GM18907 (cell line): ENCODE data around the gene FBXW7.
"Not testable (repeated sequence)": the region's sequence is repeated elsewhere in the genome, so short reads cannot be mapped to it uniquely, and the experiment has no call there.

Experiments
- ATAC-seq: cut with Tn5 transposase; IDR thresholded peaks from one replicate; pipeline ENCODE4 v1.9.1; 2021; ENCODE audit warnings: mild to moderate bottlenecking, moderate library complexity; ENCODE audit not compliant: unreplicated experiment

FBXW7 gene

DNA sequence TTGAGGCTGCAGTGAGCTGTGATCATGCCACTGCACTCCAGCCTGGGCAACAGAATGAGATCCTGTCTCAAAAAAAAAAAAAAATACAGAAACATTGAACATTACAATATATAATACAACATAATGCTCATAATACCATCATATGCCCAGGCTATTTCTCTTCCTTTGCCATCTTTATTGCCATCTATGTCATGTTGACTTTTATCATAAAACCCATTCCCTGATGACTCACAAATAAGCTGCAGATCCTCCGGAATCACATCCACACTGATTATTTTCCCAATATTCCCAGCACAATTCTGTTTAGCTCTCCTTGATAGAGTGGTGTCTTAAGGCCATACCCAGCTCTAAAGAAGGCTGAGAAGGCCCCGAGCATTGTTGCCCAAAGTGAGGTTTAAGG, 9.2 kb upstream of the FBXW7 start:
- ATAC-seq = no peak

DNA sequence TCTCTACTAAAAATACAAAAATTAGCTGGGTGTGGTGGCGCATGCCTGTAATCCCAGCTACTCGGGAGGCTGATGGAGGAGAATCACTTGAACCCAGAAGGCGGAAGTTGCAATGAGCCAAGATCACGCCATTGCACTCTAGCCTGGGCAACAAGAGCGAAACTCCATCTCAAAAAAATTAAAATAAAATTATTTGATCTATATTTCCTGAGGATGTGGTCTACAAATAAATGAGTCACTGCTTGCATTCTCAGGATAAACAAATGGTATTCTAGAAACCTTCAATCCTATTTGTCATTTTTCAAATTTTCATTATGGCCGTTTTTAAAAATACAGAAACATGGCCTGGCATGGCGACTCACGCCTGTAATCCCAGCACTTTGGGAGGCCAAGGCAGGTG, 8.6 kb upstream of the FBXW7 start:
- ATAC-seq = not testable (repeated sequence)

DNA sequence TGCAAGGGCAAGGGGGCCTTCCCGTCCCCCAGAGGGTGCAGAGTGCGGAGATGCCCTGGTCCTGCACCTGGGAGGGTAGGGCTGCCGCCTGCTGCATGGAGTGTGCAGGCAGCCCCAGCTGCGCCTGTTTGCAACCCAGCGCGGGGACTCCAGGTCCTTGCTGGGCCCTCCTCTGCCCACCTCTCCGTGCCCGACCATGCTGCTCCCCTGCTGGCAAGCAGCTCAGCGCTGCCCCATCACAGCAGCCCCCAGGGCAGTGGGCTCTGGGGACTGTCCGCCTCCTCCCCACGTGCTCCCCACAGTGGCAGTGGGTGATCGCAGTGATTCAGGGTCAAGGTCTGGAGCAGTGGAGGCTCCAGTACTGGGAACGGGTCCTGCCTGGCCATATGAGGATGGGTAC, 5.0 kb upstream of the FBXW7 start:
- no peak for ATAC-seq

DNA sequence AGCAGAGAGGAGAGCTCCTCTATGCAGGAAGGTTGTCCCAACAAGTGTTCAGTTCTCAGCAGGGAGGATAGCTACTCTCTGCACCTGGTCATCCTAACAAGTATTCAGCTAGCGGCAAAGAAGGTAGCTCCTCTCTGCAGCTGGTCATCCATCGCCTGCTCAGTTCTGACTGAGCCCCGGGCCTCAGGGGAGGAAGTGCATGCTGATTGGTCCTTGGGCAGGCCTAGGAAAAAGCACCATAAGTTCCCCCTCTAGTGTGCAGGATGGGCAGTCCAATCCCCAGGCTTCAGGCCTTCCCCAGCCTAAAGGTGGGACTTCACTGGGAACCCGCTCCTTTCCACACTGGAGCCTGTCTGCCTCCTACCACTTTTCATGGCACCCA, 4.4 kb upstream of the FBXW7 start:
- peak; percentile 38 for ATAC-seq

DNA sequence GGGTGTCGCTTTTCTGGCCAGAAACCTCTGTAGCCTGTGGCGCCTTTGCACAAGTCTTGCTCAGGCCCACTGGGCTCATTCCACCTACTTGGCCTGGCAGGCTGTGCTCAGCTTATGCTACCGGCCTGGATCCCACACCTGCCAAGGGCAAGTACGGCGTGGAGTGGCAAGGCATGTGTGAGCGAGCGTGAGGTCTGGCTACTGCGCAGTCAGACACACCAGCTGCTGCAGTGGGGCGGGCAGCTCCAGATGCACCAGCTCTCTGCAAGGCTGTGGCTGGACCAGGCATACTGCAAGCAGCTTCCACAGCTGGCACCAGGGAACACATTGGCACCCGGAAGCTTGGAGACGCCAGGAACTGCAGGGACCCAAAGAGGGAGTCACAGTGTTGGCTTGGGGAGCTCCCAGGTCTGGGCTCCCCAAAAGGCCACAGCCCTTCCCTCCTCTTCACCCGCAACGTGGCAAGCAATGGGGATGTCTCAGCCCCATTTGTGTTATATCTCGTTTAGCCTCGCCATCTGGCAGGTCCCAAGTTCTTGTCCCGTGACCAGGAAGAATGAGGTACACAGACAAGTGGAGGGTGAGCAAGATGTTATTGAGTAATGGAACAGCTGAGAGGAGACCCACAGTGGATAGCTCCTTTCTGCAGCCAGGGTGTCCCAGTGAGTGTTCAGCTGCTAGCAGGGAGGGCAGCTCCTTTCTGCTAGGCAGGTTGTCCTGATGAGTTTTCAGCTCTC, 3.8 kb upstream of the FBXW7 start:
- no peak for ATAC-seq

DNA sequence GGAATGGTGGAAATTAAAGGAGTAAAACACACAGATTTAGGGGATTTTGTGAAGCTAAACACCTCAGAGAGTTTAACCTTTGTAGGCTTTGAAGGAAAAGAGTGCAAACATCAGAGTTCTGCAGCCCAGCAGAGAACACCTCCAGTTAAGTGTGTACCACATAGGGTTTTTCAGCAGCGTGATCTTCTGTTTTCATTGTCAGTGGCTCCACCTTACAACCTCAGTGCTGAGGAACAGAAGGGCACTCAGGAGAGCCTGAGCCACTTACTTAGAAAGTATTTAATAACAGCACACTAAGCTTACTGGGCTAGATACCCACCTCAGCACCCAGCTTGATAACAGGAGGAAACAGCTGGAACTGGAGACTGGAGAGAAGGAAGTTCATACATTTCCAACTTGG, 2.0 kb upstream of the FBXW7 start:
- no peak for ATAC-seq

DNA sequence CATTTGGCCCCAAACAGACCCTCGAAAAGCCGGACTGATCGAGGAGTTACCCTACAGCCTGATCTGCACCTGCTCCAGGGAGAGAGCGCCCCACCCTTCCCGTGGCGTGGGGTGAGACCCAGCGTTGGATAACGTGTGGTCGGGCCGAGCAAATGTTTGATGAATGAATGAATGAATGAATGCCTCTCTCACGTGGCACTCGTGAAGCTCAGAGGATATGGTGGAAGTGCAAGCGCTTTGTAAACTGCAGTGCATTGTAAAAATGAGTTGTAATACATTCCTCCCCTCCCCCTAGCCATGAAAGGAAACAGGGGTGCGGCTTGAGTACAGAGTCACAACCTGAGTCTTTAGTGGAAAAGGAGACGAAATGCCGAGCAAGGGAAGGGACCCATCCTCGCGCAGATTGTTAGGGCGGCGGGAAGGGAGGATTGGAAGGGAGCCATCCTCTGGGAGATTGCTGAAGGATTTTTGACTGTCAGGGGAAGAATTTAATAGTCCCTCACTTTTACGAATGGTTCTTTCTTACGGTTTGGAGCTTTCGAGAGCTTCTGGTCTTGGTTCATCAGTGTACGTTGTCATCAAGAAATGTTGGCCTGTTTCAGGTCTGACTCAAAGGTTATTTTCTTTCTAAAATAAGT, 772 bp upstream of the FBXW7 start:
- ATAC-seq = peak; percentile 44

DNA sequence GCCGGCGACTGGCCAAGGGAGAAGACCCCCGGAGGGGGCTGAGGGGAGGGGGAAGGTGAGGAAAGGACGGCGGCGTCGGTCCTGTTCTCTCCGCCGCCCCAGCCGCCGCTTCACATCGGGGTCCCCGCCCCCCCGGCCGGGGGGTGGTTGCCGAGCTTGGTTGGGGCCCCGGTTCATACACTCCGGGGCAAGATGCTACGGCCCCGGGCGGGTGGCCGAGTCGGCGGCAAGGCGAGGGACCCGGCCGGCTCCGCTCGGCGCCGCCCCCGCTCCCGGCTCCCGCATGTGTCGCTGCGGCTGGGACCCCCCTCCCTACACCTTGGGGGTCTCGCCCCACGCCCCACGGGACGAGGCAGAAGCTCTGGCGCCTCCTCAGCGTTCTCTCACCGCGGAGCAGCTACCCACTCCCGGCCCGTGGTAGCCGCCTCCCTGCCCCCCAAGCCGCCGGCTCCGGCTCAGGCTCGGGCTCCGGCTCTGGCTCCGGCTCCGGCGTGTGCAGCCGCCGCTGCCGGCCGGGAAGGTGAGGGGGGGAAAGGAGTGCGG, 461 bp downstream of the FBXW7 start:
- peak; percentile 18 for ATAC-seq

DNA sequence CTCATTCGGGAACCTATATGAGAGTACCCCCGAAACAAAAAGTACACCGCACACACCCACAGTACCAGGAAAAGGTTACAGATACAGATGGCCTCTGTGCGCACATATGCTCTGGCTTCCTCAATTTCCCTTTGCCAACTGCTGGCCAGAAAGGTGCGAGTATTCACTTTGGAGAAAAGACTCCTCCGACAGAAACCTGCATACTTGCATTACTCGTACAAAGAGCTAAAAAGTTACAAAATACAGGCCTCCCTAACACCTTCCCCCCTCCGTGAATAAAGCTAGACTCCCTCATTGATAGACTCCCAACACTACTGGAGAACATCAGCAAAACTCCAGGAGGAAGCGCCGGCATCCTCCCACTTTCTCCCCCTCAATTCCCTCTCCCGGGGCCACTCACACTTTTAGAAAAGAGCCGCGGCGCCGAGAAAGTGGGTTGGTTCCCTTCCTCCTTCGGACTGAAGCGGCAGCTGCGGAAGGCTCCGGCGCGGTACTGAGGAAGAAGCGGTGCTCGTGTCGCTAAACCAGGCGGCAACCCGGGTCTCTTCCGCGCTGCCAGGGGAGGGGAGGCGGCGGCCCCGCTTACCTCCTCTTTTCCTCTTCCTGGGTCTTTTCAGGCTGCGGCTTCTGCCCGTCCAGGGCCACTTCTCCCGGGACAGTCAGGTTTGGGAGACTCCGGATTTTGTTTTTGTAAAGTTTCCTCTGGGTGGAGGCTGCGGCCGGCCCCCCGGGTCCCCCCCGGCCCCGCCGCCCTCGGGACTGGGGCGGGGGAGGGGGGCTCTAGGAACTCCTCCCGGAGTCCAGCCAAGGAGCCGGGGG, 1.1 kb downstream of the FBXW7 start:
- no peak for ATAC-seq

DNA sequence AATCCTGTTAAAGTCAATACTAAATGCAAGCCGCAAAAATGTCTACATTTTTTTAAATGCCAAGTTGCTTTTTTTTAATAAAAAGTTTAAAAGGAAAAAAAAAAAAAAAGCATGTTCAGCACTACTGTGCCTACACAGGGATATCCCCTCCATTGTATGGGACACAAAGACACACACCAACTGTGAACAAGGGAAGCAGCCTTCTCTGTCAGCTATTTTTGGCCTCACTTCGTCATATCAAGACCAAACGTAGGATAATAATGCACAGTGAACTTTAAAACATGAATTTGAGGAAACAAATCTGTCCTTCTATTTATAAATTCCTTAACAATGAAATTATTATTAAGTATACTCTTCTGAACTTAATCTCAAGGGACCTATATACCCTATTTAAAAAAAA, 4.4 kb downstream of the FBXW7 start:
- ATAC-seq = no peak

DNA sequence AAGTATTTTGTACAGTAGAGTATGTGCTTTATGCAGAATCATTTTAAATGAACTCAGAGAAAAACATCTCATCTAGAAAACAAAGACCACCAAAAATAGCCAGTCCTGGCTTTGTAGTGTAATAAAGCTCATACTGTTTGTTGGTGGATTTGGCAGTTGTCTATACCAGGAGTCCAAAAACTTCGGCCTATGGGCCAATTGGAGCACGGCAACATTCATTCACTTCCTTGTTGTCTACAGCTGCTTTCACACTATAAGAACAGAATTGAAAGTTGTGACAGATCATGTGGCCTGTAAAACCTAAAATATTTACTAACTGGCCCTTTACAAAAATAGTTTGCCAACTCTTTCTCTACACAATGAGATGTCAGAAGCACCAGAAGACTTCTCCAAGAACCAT, 5.3 kb downstream of the FBXW7 start:
- ATAC-seq = no peak

DNA sequence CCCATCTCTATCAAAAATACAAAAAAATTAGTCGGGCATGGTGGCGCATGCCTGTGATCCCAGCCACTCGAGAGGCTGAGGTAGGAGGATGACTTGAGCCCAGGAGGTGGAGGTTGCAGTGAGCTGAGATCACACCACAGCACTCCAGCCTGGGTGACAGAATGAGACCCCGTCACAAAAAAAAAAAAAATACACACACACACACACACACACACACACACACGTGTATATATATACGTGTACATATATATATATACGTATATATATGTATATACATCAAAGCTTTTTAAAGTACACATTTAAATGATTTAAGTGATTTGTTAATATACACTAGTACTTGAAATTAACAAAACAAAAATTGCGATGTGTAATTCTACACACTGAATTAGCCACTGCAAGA, 6.0 kb downstream of the FBXW7 start:
- ATAC-seq = no peak

DNA sequence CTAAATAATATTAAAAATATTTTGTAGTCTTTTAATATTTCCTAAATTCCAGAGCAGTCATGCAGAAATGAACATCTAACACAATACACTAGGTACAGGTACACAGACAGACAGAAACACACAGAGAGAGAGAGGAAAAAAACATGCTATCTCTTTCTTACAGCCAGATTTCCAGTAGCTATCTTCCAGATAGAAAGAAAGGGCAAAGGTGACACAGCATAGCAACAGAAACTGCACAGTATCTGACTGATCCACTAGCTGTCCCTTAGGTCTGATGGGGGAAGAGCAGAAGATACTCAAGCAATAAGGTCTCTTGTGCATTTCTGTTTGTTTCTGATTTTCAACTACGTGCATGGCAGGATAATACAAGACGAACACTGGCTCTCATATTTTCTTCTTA, 7.8 kb downstream of the FBXW7 start:
- ATAC-seq = no peak

DNA sequence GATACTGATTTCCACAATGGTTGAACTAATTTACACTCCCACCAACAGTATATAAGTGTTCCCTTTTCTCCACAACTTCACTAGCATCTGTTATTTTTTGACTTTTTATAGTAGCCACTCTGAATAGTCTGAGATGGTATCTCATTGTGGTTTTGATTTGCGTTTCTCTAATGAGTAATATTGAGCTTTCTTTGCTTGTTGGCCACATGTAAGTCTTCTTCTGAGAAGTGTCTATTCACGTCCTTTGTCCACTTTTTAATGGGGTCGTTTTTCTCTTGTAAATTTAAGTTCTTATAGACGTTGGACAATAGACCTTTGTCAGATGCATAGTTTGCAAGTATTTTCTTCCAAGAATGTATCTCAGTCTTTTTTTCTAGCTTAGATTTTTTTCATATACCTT, 10.0 kb downstream of the FBXW7 start:
- ATAC-seq = peak; percentile 53

DNA sequence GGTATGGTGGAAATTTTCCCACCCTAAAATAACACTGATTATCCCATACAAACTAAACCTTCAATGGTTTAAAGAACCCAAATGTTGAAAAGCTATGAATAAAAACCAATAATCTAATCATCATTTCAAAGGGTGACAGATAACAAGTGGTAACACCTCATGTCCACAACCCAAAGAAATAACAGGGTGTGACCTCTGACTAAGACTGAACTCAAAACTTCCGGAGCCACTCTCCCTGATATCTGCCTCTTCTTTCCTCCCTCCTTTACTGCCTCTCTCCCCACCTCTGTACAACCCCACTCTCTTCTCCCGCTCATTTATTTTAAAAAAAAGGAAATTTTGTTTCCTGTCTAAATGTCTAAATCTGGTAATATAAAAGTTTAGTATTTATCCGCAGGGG, 11.5 kb downstream of the FBXW7 start:
- peak; percentile 40 for ATAC-seq

DNA sequence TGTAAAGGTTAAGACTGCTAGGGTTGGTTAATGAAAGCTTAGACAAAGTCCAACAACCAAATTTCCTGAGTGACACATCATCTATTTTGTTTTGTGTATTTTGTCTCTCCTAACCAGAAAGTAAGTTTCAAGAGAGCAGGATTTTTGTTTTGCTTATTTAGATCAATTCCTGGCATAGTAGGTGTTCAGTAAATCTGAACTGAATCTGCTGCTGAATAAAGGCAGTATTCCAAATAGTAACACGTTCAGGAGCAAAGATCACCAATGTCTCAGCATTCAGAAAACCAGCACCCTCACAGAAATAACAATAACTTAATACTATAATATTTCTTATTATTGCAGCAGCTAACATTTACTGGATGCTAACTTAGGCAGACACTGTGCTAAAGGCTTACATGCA, 12.2 kb downstream of the FBXW7 start:
- no peak for ATAC-seq

DNA sequence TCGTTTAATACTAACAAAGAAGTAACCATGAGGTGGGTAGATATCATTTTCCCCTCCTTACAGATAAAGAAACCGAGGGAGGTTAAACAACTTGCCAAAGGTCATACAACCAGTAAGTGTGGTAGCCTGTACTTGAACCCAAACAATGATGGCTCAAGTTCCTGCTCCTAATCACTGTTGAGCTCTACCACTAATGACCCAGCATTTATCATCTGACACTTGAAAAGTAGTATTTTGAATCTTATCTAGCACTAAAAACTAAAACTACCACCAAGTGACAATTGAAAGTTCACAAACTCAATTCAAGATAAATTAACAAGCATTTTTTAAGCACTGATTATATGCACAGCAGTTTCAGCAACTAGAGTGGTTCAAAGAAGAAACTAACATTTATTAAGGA, 13.1 kb downstream of the FBXW7 start:
- no peak for ATAC-seq

DNA sequence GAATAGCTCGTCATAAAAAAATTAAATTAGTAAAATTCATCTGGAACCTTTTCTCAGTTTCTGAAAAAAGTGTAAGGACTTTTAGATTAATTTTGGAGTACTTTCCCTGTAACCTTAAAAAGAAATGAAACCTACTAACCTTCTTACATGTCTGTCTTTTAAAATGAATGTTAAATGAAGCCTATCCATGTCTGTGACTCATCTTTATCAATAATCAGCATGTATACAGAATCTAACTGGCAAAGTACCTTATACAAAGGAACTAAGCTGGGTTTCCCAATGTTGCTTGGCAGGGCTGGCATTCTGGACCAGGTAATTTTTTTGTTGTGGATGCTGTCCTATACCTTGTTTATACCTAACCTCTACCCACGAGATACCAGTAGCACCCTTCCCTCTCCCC, 13.6 kb downstream of the FBXW7 start:
- no peak for ATAC-seq

DNA sequence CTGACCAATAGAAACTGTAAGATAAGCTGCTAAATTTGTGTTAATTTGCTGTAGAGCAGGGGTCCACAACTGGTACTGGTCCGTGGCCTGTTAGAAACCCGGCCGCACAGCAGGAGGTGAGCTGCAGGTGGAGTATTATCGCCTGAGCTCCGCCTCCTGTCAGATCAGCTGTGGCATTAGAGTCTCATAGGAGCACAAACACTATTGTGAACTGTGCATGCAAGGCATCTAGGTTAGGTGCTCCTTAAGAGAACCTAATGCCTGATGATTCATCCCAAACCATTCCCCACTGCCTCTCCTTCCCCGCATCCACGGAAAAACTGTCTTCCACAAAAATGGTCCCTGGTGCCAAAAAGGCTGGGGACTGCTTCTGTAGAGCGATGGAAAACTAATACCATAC, 19.7 kb downstream of the FBXW7 start:
- ATAC-seq = no peak

DNA sequence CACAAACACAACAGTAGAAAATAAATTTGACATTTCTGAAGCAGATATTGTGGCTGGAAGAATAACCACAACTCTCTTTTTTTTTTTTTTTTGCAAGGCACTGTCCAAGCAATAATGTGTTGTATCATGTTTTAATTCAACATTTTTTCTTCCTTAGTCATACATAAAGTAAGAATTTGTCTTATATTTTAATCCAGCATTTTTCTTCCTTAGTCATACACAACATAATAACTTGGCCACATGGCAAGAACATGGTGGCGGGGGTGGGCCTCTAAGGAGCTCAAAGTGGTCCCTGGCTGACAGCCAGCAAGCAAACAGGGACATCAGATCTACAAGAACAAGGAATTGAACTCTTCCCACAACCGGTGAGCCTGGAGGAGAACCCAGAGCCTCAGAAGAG, 20.2 kb downstream of the FBXW7 start:
- no peak for ATAC-seq

DNA sequence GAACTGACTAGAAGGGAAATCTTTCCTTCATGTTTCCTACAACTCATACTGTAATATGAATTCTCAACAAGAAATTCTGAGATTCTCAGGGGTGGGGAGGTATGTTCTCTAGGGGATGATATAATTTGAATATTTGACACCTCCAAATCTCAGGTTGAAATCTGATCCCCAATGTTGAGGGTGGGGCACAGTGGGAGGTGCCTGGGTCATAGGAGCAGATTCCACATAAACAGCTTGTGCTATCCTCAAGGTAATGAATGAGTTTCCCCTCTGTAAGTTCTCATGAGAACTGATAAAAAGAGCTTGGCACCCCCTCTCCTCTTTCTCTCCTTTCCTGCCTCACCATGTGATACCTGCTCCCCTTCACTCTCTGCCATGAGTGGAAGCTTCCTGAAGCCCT, 21.5 kb downstream of the FBXW7 start:
- no peak for ATAC-seq

DNA sequence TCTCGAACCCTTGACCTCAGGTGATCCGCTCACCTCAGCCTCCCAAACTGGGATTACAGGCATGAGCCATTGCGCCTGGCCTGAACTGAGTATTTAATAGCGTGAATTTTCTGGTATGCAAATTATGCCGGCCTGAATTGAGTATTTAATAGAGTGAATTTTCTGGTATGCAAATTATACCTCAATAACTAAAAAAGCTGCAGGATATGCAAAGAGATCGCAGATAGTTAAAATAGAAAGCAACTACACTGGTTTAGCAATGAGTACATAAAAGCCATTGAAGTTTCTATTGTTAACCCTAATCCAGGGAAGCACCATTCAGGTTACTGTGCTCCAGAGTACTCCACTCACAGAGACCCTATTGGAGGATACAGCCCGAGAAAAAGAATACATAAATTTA, 22.8 kb downstream of the FBXW7 start:
- no peak for ATAC-seq
